GM12892 (cell line): ENCODE results near the gene GRIN2C.

Experiments used
- POLR2A ChIP-seq: IDR thresholded peaks from 2 replicates; pipeline ENCODE4 v1.6.1; 2011; ENCODE audit warnings: low read depth, low read length, control low read depth
- POLR2AphosphoS5 ChIP-seq: IDR thresholded peaks from 2 replicates; pipeline ENCODE4 v1.6.1; 2011; ENCODE audit warnings: low read depth, low read length, control low read depth

DNA sequence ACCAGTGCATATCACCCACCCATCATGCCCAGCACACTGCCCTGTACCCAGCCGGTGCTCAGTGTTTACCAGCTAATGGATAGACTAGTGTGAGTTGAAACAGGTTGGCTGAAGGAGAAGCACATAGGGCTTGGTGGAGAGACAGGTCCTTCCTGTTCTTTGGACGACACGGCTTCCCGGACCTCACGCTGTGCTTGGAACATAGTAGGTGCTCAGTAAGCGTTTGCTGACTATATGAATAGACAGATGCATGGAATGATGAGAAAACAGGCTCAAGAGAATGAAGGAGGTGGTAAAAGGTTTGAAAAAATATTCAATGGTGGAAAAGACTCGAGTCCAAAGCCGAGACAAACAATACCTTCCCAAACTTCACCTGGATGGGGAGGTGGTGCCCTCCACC is 40.5 kb upstream of the GRIN2C start:
- TF ChIP-seq POLR2A (no peak), POLR2AphosphoS5 (no peak)
